ENCODE data around the gene CPZ. TPM values are rescaled to one million over a fixed set of nuclear protein-coding genes. Genes with fewer than 3 reads are reported as not detected.

The CPZ gene
- total RNA-seq, 1 experiment from 2014 or later, result 26.9 TPM

DNA sequence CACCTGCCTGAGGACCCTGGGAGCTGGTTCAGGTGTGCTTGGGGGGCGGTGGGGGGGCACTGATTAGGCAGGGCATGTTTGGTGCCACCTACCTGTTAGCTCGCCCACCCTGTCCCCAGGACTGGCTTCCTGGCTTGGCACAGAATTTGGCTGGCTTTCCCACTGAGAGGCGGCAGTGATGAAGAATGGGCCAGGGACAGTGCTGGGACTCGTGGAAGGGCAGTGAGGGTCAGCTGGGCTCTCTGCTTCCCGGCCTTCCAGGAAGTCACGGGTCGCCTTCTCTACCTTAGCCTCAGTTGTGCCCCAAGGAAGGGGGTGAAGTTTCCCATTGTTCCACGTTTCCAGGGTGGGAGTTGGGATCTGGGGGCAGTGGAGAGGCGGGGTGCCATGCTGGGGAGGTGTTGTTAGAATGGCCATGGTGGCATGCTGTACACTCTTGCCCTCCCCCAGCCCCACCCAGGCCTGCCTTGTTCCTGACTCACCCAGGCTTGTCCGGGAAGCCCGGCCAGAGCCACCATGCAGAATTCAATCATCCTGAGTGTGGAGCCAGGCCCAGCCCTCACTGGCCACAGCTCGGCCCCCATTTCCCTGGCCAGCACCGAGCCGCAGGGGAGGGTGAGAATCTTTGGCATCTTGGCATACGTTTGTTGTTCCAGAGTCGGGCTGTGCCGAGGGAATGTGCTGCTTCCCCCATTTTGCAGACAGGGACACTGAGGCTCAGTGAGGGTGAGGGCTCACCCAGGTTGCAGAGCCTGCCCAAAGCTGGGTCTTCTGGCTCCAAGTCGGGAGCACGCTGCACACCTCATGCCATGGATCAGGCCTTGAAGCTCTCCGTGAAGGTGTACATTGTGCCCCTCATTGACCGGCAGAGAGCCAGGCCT is 34.2 kb upstream of the CPZ start:
- TF ChIP-seq, protein P1, sequence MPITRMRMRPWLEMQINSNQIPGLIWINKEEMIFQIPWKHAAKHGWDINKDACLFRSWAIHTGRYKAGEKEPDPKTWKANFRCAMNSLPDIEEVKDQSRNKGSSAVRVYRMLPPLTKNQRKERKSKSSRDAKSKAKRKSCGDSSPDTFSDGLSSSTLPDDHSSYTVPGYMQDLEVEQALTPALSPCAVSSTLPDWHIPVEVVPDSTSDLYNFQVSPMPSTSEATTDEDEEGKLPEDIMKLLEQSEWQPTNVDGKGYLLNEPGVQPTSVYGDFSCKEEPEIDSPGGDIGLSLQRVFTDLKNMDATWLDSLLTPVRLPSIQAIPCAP (CRISPR knock-in tag; IDR thresholded peaks at IDR 0.05), result no peak
- TF ChIP-seq, protein P2, sequence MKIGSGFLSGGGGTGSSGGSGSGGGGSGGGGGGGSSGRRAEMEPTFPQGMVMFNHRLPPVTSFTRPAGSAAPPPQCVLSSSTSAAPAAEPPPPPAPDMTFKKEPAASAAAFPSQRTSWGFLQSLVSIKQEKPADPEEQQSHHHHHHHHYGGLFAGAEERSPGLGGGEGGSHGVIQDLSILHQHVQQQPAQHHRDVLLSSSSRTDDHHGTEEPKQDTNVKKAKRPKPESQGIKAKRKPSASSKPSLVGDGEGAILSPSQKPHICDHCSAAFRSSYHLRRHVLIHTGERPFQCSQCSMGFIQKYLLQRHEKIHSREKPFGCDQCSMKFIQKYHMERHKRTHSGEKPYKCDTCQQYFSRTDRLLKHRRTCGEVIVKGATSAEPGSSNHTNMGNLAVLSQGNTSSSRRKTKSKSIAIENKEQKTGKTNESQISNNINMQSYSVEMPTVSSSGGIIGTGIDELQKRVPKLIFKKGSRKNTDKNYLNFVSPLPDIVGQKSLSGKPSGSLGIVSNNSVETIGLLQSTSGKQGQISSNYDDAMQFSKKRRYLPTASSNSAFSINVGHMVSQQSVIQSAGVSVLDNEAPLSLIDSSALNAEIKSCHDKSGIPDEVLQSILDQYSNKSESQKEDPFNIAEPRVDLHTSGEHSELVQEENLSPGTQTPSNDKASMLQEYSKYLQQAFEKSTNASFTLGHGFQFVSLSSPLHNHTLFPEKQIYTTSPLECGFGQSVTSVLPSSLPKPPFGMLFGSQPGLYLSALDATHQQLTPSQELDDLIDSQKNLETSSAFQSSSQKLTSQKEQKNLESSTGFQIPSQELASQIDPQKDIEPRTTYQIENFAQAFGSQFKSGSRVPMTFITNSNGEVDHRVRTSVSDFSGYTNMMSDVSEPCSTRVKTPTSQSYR (CRISPR knock-in tag; IDR thresholded peaks at IDR 0.05), result no peak
- TF ChIP-seq, protein P3, sequence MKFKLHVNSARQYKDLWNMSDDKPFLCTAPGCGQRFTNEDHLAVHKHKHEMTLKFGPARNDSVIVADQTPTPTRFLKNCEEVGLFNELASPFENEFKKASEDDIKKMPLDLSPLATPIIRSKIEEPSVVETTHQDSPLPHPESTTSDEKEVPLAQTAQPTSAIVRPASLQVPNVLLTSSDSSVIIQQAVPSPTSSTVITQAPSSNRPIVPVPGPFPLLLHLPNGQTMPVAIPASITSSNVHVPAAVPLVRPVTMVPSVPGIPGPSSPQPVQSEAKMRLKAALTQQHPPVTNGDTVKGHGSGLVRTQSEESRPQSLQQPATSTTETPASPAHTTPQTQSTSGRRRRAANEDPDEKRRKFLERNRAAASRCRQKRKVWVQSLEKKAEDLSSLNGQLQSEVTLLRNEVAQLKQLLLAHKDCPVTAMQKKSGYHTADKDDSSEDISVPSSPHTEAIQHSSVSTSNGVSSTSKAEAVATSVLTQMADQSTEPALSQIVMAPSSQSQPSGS (CRISPR knock-in tag; IDR thresholded peaks at IDR 0.05; ENCODE audit: borderline replicate concordance, low read depth), result no peak
- TF ChIP-seq, protein P4, sequence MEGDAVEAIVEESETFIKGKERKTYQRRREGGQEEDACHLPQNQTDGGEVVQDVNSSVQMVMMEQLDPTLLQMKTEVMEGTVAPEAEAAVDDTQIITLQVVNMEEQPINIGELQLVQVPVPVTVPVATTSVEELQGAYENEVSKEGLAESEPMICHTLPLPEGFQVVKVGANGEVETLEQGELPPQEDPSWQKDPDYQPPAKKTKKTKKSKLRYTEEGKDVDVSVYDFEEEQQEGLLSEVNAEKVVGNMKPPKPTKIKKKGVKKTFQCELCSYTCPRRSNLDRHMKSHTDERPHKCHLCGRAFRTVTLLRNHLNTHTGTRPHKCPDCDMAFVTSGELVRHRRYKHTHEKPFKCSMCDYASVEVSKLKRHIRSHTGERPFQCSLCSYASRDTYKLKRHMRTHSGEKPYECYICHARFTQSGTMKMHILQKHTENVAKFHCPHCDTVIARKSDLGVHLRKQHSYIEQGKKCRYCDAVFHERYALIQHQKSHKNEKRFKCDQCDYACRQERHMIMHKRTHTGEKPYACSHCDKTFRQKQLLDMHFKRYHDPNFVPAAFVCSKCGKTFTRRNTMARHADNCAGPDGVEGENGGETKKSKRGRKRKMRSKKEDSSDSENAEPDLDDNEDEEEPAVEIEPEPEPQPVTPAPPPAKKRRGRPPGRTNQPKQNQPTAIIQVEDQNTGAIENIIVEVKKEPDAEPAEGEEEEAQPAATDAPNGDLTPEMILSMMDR (IDR thresholded peaks at IDR 0.05), result no peak
- TF ChIP-seq, protein P5, sequence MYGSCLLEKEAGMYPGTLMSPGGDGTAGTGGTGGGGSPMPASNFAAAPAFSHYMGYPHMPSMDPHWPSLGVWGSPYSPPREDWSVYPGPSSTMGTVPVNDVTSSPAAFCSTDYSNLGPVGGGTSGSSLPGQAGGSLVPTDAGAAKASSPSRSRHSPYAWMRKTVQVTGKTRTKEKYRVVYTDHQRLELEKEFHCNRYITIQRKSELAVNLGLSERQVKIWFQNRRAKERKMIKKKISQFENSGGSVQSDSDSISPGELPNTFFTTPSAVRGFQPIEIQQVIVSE (CRISPR knock-in tag; IDR thresholded peaks at IDR 0.05; ENCODE audit: borderline replicate concordance), result no peak
- TF ChIP-seq, protein P6, sequence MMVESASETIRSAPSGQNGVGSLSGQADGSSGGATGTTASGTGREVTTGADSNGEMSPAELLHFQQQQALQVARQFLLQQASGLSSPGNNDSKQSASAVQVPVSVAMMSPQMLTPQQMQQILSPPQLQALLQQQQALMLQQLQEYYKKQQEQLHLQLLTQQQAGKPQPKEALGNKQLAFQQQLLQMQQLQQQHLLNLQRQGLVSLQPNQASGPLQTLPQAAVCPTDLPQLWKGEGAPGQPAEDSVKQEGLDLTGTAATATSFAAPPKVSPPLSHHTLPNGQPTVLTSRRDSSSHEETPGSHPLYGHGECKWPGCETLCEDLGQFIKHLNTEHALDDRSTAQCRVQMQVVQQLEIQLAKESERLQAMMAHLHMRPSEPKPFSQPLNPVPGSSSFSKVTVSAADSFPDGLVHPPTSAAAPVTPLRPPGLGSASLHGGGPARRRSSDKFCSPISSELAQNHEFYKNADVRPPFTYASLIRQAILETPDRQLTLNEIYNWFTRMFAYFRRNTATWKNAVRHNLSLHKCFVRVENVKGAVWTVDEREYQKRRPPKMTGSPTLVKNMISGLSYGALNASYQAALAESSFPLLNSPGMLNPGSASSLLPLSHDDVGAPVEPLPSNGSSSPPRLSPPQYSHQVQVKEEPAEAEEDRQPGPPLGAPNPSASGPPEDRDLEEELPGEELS (CRISPR knock-in tag; IDR thresholded peaks at IDR 0.05), result no peak
- no peak for TF ChIP-seq SMAD4 (CRISPR knock-in tag; IDR thresholded peaks at IDR 0.05)
- no peak for TF ChIP-seq ZNF416 (CRISPR knock-in tag; IDR thresholded peaks at IDR 0.05)
- TF ChIP-seq, protein P7, sequence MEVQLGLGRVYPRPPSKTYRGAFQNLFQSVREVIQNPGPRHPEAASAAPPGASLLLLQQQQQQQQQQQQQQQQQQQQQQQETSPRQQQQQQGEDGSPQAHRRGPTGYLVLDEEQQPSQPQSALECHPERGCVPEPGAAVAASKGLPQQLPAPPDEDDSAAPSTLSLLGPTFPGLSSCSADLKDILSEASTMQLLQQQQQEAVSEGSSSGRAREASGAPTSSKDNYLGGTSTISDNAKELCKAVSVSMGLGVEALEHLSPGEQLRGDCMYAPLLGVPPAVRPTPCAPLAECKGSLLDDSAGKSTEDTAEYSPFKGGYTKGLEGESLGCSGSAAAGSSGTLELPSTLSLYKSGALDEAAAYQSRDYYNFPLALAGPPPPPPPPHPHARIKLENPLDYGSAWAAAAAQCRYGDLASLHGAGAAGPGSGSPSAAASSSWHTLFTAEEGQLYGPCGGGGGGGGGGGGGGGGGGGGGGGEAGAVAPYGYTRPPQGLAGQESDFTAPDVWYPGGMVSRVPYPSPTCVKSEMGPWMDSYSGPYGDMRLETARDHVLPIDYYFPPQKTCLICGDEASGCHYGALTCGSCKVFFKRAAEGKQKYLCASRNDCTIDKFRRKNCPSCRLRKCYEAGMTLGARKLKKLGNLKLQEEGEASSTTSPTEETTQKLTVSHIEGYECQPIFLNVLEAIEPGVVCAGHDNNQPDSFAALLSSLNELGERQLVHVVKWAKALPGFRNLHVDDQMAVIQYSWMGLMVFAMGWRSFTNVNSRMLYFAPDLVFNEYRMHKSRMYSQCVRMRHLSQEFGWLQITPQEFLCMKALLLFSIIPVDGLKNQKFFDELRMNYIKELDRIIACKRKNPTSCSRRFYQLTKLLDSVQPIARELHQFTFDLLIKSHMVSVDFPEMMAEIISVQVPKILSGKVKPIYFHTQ (CRISPR knock-in tag; IDR thresholded peaks at IDR 0.05), result no peak
- TF ChIP-seq, protein P8, sequence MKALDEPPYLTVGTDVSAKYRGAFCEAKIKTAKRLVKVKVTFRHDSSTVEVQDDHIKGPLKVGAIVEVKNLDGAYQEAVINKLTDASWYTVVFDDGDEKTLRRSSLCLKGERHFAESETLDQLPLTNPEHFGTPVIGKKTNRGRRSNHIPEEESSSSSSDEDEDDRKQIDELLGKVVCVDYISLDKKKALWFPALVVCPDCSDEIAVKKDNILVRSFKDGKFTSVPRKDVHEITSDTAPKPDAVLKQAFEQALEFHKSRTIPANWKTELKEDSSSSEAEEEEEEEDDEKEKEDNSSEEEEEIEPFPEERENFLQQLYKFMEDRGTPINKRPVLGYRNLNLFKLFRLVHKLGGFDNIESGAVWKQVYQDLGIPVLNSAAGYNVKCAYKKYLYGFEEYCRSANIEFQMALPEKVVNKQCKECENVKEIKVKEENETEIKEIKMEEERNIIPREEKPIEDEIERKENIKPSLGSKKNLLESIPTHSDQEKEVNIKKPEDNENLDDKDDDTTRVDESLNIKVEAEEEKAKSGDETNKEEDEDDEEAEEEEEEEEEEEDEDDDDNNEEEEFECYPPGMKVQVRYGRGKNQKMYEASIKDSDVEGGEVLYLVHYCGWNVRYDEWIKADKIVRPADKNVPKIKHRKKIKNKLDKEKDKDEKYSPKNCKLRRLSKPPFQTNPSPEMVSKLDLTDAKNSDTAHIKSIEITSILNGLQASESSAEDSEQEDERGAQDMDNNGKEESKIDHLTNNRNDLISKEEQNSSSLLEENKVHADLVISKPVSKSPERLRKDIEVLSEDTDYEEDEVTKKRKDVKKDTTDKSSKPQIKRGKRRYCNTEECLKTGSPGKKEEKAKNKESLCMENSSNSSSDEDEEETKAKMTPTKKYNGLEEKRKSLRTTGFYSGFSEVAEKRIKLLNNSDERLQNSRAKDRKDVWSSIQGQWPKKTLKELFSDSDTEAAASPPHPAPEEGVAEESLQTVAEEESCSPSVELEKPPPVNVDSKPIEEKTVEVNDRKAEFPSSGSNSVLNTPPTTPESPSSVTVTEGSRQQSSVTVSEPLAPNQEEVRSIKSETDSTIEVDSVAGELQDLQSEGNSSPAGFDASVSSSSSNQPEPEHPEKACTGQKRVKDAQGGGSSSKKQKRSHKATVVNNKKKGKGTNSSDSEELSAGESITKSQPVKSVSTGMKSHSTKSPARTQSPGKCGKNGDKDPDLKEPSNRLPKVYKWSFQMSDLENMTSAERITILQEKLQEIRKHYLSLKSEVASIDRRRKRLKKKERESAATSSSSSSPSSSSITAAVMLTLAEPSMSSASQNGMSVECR (CRISPR knock-in tag; IDR thresholded peaks at IDR 0.05; ENCODE audit: borderline replicate concordance), result no peak
- no peak for TF ChIP-seq ATF1 (CRISPR knock-in tag; IDR thresholded peaks at IDR 0.05)
- no peak for TF ChIP-seq NR2C2 (CRISPR knock-in tag; IDR thresholded peaks at IDR 0.05)
- peaks cover 3% of the 10 kb centered on the region; the same call in 1 of the 2 replicates for H3K36me3 Mint-ChIP-seq
- DNase-seq (ENCODE audit: low spot score) (no peak), ATAC-seq (no peak)
- H3K4me3 Mint-ChIP-seq, result no peak overlapping the region
- POLR2A ChIA-PET, result interaction anchor here (0.8 kb wide), 1 partner anchor 68 kb away, joined by 4 read pairs; no protein-coding TSS in a partner anchor
- peaks cover 16% of the 10 kb centered on the region for H3K4me1 Mint-ChIP-seq
- H3K9me3 Mint-ChIP-seq, result peaks cover 3% of the 10 kb centered on the region
- H3K27ac Mint-ChIP-seq, result no peak overlapping the region
- CTCF ChIA-PET, result interaction anchor here (0.6 to 1.1 kb wide), 3 partner anchors 28 to 49 kb away, joined by 3 to 4 read pairs (median 4); no protein-coding TSS in a partner anchor
- no peaks in the 10 kb centered on the region for H3K27me3 Mint-ChIP-seq (ENCODE audit: low read depth)
